Calu3 (cell line): ENCODE measurements around the gene GRIN3A. TPM values are rescaled to one million over a fixed set of nuclear protein-coding genes. Genes with fewer than 3 reads are reported as not detected.
"Not testable (repeated sequence)": the region's sequence is repeated elsewhere in the genome, so short reads cannot be mapped to it uniquely, and the experiment has no call there.

Source experiments
- BruUV-seq: library from RNA; stranded (reverse); fragments of 400-500 nt; replicated peaks from 2 replicates; lab custom pipeline; 2021; lab: Mats Ljungman, UMichigan
- CTCF ChIA-PET: fragments of 300-600 bp; sonication (Branson Sonifier 250); formaldehyde crosslinking; loops from one replicate; lab custom pipeline; 2022; ENCODE audit warnings: antibody characterized with exemption; lab: Charles Lee
- DNase-seq: peaks from one replicate; pipeline ENCODE4 v3.0.0; 2022
- H3K27ac Mint-ChIP-seq: one replicate; pipeline ENCODE4 v1.8.0; 2022; ENCODE audit warnings: mixed read lengths; ENCODE audit not compliant: unreplicated experiment
- H3K27me3 Mint-ChIP-seq: one replicate; pipeline ENCODE4 v1.8.0; 2022; ENCODE audit warnings: mixed read lengths; ENCODE audit not compliant: unreplicated experiment
- H3K36me3 Mint-ChIP-seq: one replicate; pipeline ENCODE4 v1.8.0; 2022; ENCODE audit warnings: mild to moderate bottlenecking, moderate library complexity, mixed read lengths; ENCODE audit not compliant: insufficient read depth, unreplicated experiment
- H3K4me1 Mint-ChIP-seq: one replicate; pipeline ENCODE4 v1.8.0; 2022; ENCODE audit warnings: mild to moderate bottlenecking, low read depth, mixed read lengths; ENCODE audit not compliant: unreplicated experiment
- H3K4me3 Mint-ChIP-seq: one replicate; pipeline ENCODE4 v1.8.0; 2022; ENCODE audit warnings: mild to moderate bottlenecking, low read depth, moderate library complexity, mixed read lengths; ENCODE audit not compliant: unreplicated experiment
- H3K9me3 Mint-ChIP-seq: one replicate; pipeline ENCODE4 v1.8.0; 2022; ENCODE audit warnings: low read depth, mixed read lengths; ENCODE audit not compliant: unreplicated experiment
- intact Hi-C: fragments of 100-400 bp; cut with micrococcal nuclease; formaldehyde crosslinking; loops from one replicate; pipeline ENCODE4 v1.10.0; 2022; ENCODE audit not compliant: unreplicated experiment
- total RNA-seq: library from RNA; stranded (reverse); gene quantifications from 2 replicates; pipeline ENCODE4 v1.2.3, GENCODE V29; 2022
- TF ChIP-seq, protein P1 (sequence below): fragments of 200-600 bp; IDR thresholded peaks from one replicate; pipeline ENCODE4 v1.8.0; 2022; ENCODE audit warnings: antibody characterized with exemption; ENCODE audit not compliant: unreplicated experiment

Gene GRIN3A
- total RNA-seq, 1 experiment from 2014 or later, result not detected

- Mint-ChIP-seq H3K4me3 (no peak overlapping the region), H3K36me3 (peaks cover 18% of the 10 kb centered on the region), H3K9me3 (no peaks in the 10 kb centered on the region), H3K27ac (no peak overlapping the region), H3K27me3 (no peaks in the 10 kb centered on the region), H3K4me1 (no peaks in the 10 kb centered on the region)
- TF ChIP-seq, protein P1, sequence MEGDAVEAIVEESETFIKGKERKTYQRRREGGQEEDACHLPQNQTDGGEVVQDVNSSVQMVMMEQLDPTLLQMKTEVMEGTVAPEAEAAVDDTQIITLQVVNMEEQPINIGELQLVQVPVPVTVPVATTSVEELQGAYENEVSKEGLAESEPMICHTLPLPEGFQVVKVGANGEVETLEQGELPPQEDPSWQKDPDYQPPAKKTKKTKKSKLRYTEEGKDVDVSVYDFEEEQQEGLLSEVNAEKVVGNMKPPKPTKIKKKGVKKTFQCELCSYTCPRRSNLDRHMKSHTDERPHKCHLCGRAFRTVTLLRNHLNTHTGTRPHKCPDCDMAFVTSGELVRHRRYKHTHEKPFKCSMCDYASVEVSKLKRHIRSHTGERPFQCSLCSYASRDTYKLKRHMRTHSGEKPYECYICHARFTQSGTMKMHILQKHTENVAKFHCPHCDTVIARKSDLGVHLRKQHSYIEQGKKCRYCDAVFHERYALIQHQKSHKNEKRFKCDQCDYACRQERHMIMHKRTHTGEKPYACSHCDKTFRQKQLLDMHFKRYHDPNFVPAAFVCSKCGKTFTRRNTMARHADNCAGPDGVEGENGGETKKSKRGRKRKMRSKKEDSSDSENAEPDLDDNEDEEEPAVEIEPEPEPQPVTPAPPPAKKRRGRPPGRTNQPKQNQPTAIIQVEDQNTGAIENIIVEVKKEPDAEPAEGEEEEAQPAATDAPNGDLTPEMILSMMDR, result no peak
- no peak for DNase-seq
- intact Hi-C loops, result no loop called here
- BruUV-seq, result no TSS peak
- CTCF ChIA-PET, result no interaction called here
Measured at GRCh38 chr9:101562966-101563365, 175.5 kb downstream of the GRIN3A start.

- BruUV-seq, result no TSS peak
- no peak for DNase-seq
- H3K9me3 Mint-ChIP-seq, result no peaks in the 10 kb centered on the region
- H3K27me3 Mint-ChIP-seq, result no peaks in the 10 kb centered on the region
- H3K4me3 Mint-ChIP-seq, result no peak overlapping the region
- intact Hi-C loops, result no loop called here
- H3K27ac Mint-ChIP-seq, result no peak overlapping the region
- TF ChIP-seq, protein P1, result no peak
- no peaks in the 10 kb centered on the region for H3K4me1 Mint-ChIP-seq
- CTCF ChIA-PET, result no interaction called here
- H3K36me3 Mint-ChIP-seq, result peaks cover 26% of the 10 kb centered on the region
Measured at GRCh38 chr9:101561740-101562139, 176.7 kb downstream of the GRIN3A start.

- H3K27me3 Mint-ChIP-seq, CTCF ChIA-PET, H3K4me3 Mint-ChIP-seq, H3K27ac Mint-ChIP-seq, DNase-seq, H3K4me1 Mint-ChIP-seq, intact Hi-C loops, BruUV-seq, H3K9me3 Mint-ChIP-seq: not testable (repeated sequence)
- peaks cover 11% of the 10 kb centered on the region for H3K36me3 Mint-ChIP-seq
Measured at GRCh38 chr9:101549472-101550098, 188.9 kb downstream of the GRIN3A start.

- no peaks in the 10 kb centered on the region for H3K36me3 Mint-ChIP-seq
- DNase-seq, result no peak
- intact Hi-C loops, result no loop called here
- no peaks in the 10 kb centered on the region for H3K4me1 Mint-ChIP-seq
- TF ChIP-seq, protein P1, result no peak
- no peak overlapping the region for H3K27ac Mint-ChIP-seq
- BruUV-seq, result no TSS peak
- H3K9me3 Mint-ChIP-seq, result no peaks in the 10 kb centered on the region
- no peak overlapping the region for H3K4me3 Mint-ChIP-seq
- CTCF ChIA-PET, result no interaction called here
- no peaks in the 10 kb centered on the region for H3K27me3 Mint-ChIP-seq
Measured at GRCh38 chr9:101543098-101543735, 195.2 kb downstream of the GRIN3A start.

DNA sequence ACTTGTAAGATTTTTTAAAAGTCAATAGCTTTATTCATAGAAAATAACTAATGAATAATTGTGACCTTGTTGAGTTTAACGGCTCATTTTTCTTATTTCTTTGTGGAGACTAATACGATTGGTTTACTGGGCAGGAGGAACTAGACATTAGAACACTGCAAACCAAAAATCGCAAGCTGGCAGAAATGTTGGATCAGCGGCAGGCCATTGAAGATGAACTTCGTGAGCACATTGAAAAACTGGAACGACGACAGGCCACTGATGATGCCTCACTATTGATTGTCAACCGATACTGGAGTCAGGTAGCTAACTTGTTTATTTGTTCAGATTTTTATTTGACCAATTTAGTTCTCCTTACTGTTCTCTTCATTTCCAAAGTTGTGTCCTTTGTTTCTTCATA is 198.4 kb downstream of the GRIN3A start:
- intact Hi-C loops, result no loop called here
- CTCF ChIA-PET, result no interaction called here
- no TSS peak for BruUV-seq
- TF ChIP-seq, protein P1, result no peak
- Mint-ChIP-seq H3K27ac (no peak overlapping the region), H3K27me3 (no peaks in the 10 kb centered on the region), H3K36me3 (no peaks in the 10 kb centered on the region), H3K4me3 (no peak overlapping the region), H3K9me3 (no peaks in the 10 kb centered on the region), H3K4me1 (no peaks in the 10 kb centered on the region)
- DNase-seq, result no peak
